AG20443 (cell line): Measurements from ENCODE around the gene KLHDC8A.
A peak's percentile ranks its signal among the peaks of the same experiment; 100 is the strongest.
"Not testable (repeated sequence)": the region's sequence is repeated elsewhere in the genome, so short reads cannot be mapped to it uniquely, and the experiment has no call there.

Source experiments
- DNase-seq: peaks from one replicate; pipeline ENCODE4 v3.0.0; 2012; ENCODE audit warnings: low spot score, mixed read lengths

The KLHDC8A gene, protein sequence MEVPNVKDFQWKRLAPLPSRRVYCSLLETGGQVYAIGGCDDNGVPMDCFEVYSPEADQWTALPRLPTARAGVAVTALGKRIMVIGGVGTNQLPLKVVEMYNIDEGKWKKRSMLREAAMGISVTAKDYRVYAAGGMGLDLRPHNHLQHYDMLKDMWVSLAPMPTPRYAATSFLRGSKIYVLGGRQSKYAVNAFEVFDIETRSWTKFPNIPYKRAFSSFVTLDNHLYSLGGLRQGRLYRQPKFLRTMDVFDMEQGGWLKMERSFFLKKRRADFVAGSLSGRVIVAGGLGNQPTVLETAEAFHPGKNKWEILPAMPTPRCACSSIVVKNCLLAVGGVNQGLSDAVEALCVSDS

DNA sequence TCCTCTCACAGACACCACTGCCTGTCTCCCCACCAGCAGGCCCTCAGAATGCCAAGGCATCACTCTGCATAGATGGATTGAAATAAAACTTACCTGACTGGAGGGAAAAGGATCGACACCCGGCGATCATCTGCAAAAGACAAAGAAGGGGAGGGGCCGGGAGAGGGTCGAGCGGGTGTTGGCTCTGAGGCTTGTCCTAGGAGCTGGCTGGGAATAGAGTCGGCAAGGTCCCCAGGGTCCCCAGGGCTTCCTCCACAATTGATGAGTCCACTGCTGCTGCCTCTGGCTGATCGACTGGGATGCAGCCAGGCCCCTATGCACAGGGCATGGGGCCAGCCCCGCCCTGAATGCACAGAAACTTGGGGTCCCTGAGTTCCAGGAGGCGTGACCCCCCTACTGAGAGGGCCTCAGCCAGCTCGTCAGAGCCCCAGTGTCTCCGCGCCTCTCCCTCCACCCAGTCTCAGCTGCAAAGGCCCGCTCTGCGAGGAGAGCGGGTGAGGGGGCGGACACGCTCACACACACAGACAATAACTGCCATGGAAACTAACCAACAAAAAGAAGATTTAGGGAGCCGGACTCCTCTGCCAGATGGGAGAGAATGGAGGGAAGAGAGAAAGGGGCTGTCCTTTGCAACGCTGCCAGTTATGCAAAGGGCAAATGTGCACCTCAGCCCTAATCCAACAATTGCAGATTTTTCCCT, at the start of gene KLHDC8A:
Gene KLHDC8A, minus strand, starts transcription at position 483 of the 700 bp plus-strand sequence. CDS start 13,318 bp downstream, outside the sequence.
- no peak for DNase-seq

DNA sequence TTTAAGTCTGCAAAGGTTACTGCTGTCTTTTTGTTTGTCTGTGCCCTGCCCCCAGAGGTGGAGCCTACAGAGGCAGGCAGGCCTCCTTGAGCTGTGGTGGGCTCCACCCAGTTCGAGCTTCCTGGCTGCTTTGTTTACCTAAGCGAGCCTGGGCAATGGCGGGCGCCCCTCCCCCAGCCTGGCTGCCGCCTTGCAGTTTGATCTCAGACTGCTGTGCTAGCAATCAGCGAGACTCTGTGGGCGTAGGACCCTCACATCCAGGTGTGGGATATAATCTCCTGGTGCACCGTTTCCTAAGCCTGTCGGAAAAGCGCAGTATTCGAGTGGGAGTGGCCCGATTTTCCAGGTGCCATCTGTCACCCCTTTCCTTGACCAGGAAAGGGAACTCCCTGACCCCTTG, 49.5 kb upstream of the KLHDC8A start:
- DNase-seq, result not testable (repeated sequence)

DNA sequence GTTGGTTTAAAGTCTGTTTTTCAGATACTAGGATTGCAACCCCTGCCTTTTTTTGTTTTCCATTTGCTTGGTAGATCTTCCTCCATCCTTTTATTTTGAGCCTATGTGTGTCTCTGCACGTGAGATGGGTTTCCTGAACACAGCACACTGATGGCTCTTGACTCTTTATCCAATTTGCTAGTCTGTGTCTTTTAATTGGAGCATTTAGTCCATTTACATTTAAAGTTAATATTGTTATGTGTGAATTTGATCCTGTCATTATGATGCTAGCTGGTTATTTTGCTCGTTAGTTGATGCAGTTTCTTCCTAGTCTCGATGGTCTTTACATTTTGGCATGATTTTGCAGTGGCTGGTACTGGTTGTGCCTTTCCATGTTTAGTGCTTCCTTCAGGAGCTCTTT, 47.8 kb upstream of the KLHDC8A start:
- DNase-seq, result not testable (repeated sequence)

DNA sequence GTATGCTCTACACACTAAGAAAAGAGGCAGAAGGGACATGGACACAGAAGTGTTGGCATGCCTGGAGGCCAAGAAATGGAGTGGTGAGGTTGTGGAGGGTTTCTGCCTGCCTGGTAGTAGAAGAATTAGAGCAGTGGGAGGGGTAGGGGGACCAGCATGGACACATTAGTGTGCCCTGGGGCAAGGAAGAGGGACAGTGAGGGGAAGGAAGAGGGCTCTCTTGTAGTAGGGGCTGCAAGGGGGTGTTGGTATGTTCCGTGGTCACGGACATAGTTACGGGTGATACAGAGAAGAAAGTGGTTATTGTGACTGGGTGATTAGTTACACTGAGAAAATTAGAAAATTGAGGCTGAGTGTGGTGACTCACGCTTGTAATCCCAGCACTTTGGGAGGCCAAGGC, 41.9 kb upstream of the KLHDC8A start:
- no peak for DNase-seq

DNA sequence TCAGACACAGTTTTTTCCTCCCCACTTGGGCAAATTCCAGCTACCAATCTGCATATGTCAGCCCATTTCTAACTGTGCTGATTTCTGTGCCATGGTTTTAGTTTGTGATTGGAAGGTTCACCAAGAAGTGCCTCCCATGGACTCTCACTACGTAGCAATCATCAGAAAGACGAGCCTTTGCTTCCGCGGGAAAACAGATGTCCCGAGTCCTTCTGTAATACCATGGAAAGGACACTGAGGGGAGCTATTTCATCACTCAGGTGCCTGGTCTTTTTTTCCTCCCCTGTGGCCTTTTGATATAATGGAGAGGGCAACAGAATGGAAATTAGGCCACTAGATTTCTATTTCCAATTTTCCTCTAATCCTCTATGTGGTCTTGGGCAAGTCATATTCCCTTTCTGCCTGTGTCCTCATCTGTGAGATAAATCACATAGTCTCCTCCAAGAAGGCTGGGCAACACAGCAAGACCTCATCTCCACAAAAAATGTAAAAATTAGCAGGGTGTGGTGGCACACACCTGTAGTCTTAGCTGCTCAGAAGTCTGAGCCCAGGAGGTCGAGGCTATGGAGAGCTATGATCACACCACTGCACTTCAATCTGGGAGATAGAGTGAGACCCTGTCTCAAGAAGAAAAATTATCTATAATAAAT, 40.4 kb upstream of the KLHDC8A start:
- DNase-seq, result peak; percentile 55

DNA sequence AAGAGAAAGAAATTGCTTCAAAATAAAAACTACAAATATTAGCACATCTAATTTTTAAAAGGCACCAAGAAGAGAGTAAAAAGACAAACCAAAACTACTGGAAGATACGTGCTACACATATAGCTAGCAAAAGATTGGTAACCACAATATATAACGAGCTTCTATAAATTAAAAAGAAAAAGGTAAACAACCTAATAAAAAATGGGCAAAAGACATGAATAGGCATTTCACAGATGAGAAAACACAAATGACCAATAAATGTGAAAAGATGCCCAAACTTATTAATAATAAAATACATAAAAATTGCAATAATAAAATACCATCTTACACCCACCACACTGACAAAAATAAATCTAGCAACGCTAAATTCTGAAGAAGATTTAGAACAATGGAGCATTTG, 38.9 kb upstream of the KLHDC8A start:
- no peak for DNase-seq

DNA sequence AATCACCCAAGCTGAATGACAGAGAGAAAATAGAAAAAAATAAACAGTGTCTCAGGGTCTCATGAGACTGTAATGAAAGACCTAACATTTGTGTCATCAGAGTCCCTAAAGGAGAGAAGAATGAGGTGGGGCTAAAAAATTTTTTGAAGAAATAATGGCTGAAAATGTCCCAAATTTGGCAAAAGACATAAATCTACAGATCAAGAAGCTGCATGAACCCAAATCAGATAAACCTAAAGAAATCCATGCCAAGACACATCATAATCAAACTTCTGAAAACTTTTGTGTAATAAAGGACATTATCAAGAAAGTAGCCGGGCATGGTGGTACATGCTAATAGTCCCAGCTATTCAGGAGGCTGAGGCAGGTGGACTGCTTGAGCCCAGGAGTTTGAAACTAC, 35.9 kb upstream of the KLHDC8A start:
- DNase-seq, result no peak

DNA sequence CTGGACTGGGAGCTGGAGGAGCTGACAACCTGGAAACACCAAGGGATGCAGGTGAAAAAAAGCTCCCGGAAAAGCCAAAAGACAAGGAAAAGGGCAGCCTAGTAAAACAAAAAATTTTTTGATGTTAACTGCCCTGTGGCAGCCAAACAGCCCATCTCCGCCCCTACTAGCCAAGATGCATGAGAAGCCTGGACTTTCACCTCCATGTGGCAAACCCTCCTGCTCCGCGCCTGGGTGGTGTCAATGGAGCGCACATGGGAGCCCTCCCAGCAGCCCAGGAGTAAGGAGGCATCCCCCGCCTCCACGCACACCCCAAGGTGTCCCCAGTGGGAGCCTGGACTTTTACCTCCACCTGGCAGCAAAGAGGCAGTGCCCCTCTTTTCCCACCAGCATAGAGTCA, 34.7 kb upstream of the KLHDC8A start:
- no peak for DNase-seq

DNA sequence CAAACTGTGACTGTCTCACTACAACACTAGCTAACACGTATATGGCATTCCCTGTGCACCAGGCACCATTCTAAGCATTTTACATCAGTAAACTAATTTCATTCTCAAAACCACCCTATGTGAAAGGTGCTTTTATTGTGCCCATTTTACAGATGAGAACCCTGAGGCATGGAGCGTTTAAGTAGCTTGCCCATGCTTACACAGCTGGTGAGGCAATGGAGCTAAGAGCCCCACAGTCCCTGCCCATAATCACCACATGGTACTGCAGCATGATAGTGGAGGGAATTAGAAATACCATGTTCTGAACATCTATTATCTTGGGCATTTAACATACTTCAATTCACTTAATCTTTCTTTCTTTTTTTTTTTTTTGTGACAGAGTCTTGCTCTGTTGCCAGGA, 31.1 kb upstream of the KLHDC8A start:
- no peak for DNase-seq

DNA sequence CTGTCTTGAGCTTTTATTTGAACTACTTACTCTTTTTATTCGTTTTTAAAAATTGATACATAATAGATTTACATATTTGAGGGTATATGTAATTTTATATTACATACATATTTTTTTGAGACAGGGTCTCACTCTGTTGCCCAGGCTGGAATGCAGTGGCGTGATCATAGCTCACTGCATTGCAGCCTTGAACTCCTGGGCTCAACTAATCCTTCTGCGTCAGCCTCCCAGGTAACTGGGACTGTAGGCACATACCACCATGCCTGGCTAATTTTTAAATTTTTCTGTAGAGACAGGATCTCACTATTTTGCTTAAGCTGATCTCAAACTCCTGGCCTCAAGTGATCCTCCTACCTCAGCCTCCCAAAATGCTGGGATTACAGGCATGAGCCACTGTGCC, 26.3 kb upstream of the KLHDC8A start:
- not testable (repeated sequence) for DNase-seq

DNA sequence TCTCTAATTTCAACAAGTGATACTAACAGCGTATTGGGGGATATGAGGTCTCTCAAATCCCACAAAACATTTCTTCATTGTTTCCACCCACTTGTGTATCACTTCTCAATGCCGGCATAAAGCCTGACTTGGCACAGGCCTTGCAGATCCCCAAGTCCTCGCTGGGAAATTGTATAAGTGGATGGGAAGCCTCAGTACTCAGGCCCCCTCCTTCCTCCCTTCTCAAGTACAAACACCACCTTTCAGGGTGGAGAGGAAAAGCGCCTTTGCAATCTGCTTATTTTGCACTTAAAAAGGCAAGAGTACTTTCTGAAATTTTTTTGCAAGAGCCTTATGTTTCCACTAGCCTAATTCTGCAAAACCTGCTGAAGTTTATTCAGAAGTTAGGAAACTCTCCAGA, 25.8 kb upstream of the KLHDC8A start:
- no peak for DNase-seq

DNA sequence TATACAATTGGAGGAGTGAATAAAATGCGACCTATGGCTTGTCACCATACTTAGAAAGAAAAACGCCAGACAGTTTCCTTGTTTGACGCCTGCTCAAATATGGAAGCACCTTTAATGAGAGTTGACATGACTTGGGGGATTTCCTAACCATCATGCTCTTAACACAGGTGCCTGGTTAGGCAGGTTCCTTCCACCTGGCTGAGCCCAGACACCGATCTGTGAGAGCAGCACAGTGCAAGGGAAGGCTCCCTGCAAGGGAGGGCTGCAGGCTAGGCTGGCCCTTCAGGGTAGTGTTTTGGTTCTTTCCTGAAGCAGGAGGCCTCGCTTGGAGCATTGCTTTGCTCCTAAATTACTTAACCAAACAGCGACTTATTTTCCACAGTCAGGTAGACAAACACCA, 24.6 kb upstream of the KLHDC8A start:
- no peak for DNase-seq

DNA sequence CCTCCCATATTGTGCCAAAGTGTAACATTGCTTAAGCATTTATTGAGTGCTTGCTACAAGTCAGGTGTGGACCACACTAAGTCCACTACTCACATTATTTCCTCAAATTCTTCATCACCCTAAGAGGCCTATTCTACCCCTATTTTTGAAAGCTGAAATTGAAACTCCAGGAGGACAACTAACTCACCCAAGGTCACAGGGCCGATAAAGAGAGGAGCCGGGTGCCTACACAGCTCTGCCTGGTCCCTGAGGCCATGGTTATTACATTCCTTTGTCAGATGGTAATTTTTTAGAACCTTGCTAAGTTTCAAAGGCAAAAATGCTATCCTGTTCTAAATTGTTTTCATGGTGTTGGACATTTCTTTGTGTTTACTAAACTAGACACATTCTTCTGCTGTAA, 24.2 kb upstream of the KLHDC8A start:
- DNase-seq, result no peak

DNA sequence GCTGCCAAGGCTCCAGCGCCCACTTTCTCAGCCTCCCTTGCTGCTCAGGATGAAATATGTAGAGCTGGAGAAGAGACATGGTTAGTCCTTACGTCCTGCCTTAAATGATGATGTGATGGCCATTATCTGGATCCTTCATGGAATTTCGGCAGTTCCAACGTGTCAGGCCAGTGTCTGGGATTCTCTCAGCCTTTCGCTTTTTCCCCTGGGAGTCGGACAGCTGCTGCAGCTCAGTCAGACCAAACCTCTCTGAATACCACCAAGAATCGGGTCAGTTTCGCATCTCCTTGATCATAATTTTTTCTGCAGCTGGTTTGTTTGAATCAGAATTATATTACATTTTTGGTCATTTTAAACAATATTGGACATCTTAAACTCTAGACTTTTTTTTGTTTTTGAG, 22.3 kb upstream of the KLHDC8A start:
- DNase-seq, result no peak

DNA sequence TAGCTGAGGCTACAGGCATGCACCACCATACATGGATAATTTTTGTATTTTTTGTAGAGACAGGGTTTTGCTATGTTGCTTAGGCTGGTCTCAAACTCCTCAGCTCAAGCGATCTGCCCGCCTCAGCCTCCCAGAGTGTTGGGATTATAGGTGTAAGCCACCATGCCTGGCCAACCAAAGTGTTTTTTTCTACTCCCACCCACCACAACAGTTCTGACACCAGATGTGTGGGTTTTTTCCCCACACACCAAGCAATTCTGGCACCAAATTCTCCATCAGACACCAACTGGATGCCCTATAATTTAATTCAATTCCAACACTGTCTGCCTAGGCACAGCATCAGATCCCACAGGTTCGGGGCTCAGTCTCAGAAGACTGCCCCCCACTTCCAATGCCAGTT, 20.6 kb upstream of the KLHDC8A start:
- no peak for DNase-seq

DNA sequence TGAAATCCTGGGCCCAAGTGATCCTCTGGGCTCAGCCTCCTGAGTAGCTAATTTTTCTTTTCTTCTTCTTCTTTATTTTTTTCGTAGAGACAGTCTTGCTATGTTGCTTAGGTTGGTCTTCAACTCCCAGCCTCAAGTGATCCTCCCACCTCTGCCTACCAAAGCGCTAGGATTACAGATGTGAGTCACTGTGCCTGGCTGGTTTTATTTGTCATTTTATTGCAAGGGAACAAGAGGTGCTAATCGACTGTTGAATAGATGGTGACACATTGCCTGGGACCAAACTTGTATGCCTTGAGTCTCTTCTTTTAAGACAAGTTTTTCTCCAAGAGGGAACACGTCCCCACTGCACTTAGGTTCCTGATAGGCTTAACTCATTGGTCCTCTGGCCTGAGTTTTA, 20.0 kb upstream of the KLHDC8A start:
- no peak for DNase-seq

DNA sequence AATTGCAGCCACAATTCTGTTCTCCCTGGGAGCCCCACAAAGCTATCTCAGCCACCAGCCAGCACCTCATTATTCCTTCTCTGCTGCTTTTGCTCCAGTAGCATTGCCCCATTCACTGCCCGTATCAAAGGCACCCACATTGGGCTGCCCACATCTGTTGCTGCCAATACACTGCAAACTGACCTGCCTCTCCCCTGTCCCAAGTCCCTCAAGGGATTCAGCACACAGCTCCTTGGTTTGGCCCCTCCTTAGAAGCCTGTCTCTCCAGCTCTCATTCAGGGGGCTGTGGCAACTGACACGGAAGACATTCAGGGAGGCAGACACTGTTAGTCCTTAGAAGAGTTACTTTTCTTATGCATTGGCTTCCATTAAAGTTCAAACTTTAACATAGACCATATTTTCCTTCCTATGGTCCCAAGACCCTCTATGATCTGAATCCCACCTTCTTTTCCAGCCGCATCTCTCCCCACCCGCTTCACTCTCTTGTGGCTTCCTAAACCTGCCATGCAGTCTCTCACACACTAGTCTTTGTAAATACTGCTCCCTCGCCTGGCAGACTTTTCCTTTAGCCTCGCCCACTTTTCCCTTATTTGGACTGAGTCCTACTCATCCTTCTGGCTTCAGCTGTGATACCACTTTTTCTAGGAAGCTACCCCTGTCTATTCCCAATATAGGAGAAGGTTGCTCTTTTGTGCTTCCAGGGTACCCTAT, 19.3 kb upstream of the KLHDC8A start:
- DNase-seq, result peak; percentile 85

DNA sequence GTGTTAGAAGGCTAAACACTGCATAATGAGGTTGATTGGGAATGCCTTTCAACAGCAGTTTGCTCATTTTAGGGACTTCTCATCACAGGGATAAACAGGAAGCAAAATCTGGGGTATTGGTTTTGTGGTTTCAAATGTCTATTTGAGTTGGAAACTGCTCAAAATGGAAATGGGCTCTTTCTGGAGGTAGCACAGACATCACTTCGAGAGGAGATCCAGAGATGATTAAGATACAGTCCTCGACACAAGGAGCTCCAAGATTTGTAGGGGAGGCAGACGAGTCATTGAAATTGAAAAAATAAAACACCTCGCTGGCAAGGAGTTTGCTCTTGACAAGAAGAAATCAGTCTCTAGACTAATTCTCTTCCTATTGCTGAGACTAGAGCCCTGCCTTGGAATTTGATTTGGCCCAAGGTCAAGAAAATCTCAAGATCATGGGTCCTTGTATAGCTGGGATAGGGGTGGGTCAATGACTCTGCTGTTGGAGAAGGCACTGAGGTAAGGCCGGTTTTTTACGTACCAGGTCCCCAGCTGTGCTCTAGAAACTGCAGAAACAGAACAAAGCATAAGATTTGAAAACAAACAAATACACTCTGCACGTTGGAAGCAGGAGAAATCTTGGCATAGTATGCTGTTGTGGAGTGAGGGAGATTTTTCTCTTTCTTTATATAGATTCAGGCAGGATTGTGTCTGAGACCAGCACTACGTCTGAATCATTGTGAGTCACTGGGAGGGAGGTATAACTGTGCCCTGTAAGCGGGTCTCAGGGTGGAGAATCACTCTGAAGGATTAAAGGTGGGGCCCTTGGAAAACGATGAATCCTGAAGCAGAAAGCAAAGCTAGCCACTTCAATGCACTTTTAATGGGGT, 17.7 kb upstream of the KLHDC8A start:
- peak; percentile 37 for DNase-seq

DNA sequence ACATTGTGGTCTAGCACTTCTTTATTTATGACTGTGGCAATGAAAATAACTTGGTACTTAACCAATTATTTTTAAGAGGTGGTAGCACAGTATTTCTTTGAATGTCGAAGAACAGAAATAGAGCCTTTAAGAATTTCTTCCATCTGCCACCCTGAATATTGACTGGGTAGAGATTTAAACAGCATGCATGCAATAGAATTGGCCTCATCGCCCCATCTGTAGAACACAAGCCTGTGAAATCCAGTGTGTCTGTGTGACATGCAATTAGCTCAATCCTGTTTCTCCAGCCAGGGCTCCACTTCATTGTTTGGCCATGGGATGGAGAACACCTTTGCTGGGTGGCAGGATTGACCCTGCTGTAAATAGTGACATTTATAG, 17.1 kb upstream of the KLHDC8A start:
- no peak for DNase-seq

DNA sequence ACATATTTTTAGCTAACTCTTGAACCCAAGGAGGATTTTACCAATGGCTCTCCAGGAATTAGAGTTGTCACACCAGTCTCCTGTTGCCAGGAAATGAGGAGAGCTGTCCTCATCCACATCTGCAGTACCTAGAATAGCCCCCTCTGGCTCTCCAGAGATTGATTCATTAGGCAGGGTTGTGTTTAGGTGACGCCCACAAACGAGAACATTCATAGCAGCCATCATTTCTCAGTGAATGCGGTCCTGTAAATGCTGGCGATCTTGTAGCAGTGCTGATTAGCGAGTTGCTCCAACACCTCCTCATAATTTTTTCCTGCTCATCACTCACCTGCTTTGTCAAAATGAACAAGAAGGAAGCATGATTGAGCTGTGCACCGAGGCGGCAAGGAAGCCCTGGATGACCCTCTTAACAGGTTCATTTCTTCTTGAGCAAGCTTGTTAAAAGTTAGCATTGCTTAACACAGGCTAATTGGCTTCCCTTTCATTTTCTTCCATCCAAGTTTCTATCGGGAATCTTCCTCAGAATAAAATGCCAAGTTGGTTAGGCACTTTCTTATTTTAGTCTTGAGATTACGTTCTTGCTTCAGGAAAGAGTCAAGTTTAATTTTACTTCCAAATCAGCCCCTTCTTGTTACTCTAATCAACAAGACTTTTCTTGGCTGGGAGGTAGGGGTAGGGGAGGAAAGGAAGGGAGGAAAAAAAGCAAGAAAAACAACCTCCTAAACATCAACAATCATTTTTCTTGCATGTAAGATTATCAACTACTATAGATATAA, 16.5 kb upstream of the KLHDC8A start:
- DNase-seq, result no peak
